Endothelial cell of umbilical vein (primary cell): ENCODE data around the gene LSM14A. TPM values are rescaled to one million over a fixed set of nuclear protein-coding genes. Genes with fewer than 3 reads are reported as not detected.

Experiments
- BruUV-seq: library from RNA; stranded (reverse); fragments of 400-500 nt; replicated peaks from 2 replicates; lab custom pipeline; 2021; lab: Mats Ljungman, UMichigan
- CTCF ChIA-PET: fragments of 300-600, 350-600 bp; sonication (Branson Sonifier 250); formaldehyde crosslinking; loops from one replicate; lab custom pipeline; 2021; ENCODE audit warnings: antibody characterized with exemption, inconsistent platforms; lab: Charles Lee
- POLR2A ChIA-PET: fragments of 300-600, 350-600 bp; sonication (Branson Sonifier 250); formaldehyde crosslinking; loops from one replicate; lab custom pipeline; 2021; ENCODE audit warnings: antibody characterized with exemption, inconsistent platforms; lab: Charles Lee
- DNase-seq: peaks from one replicate; pipeline ENCODE4 v3.0.0-alpha.2; 2011; ENCODE audit warnings: low read depth, low spot score
- FAIRE-seq: peaks from 2 replicates; lab custom pipeline; 2011; peaks lifted over from hg19 to GRCh38; lab: Jason Lieb, UNC
- H2AFZ ChIP-seq: 2 replicates; pipeline ENCODE4 v1.6.0; 2012; ENCODE audit warnings: low read depth, low read length, control low read depth, inconsistent platforms
- H3K27ac ChIP-seq: 2 replicates; pipeline ENCODE4 v1.5.1; 2011; ENCODE audit warnings: low read depth, mild to moderate bottlenecking, control low read depth, low read length, moderate library complexity; ENCODE audit not compliant: insufficient read depth
- H3K27me3 ChIP-seq, 2 experiments: 2 replicates each; pipeline versions ENCODE4 v1.6.0 to v1.6.1; 2011; ENCODE audit warnings: low read length in 2 of 2, mixed read lengths in 1 of 2; ENCODE audit not compliant: control insufficient read depth in 2 of 2, insufficient read depth in 2 of 2
- H3K36me3 ChIP-seq, 2 experiments: 2 replicates in 1 of 2; 3 replicates in 1 of 2; pipeline ENCODE4 v1.5.1; 2011; ENCODE audit warnings: low read length in 2 of 2, mild to moderate bottlenecking in 1 of 2, moderate library complexity in 1 of 2; ENCODE audit not compliant: control insufficient read depth in 2 of 2, insufficient read depth in 2 of 2; ENCODE audit errors: extremely low read depth in 1 of 2
- H3K4me1 ChIP-seq: 3 replicates; pipeline ENCODE4 v1.5.1; 2011; ENCODE audit warnings: mild to moderate bottlenecking, low read length; ENCODE audit not compliant: control insufficient read depth, insufficient read depth; ENCODE audit errors: extremely low read depth
- H3K4me2 ChIP-seq: 2 replicates; pipeline ENCODE4 v1.6.1; 2011; ENCODE audit warnings: low read length, control low read depth, mixed read lengths; ENCODE audit not compliant: insufficient read depth
- H3K4me3 ChIP-seq, 3 experiments: fragments of 200-600 bp in 1 of 3; sonication (generic), shearing (Covaris generic) in 1 of 3; replicated peaks in 1 of 3; 2 replicates each; pipeline ENCODE4 v1.5.1; 2011 to 2016; ENCODE audit warnings: control low read depth in 3 of 3, low read length in 3 of 3, mild to moderate bottlenecking in 2 of 3, inconsistent platforms in 1 of 3, low read depth in 1 of 3, moderate library complexity in 1 of 3; ENCODE audit not compliant: insufficient read depth in 1 of 3
- H3K79me2 ChIP-seq: 2 replicates; pipeline ENCODE4 v1.6.0; 2012; ENCODE audit warnings: low read length, inconsistent platforms; ENCODE audit not compliant: control insufficient read depth, insufficient read depth
- H3K9ac ChIP-seq: replicated peaks from 2 replicates; pipeline ENCODE3; 2011; ENCODE audit warnings: low read length, control low read depth; ENCODE audit not compliant: insufficient read depth; ENCODE audit errors: extremely low read depth
- H3K9me1 ChIP-seq: replicated peaks from 3 replicates; pipeline ENCODE4 v1.6.0; 2011; ENCODE audit warnings: mild to moderate bottlenecking, low read length; ENCODE audit not compliant: control insufficient read depth, insufficient read depth; ENCODE audit errors: extremely low read depth
- H3K9me3 ChIP-seq: replicated peaks from 2 replicates; pipeline ENCODE4 v1.5.1; 2012; ENCODE audit warnings: low read length, inconsistent platforms; ENCODE audit not compliant: control insufficient read depth, insufficient read depth
- H4K20me1 ChIP-seq: replicated peaks from 2 replicates; pipeline ENCODE3; 2011; ENCODE audit warnings: mild to moderate bottlenecking, low read length; ENCODE audit not compliant: control insufficient read depth, insufficient read depth; ENCODE audit errors: extremely low read depth
- JUN ChIP-seq: IDR thresholded peaks from 2 replicates; pipeline ENCODE4 v1.6.1; 2011; ENCODE audit warnings: borderline replicate concordance, low read depth; ENCODE audit not compliant: insufficient read length, insufficient read depth
- MYC ChIP-seq: IDR thresholded peaks from one replicate; pipeline ENCODE4 v1.6.1; 2011; ENCODE audit warnings: mild to moderate bottlenecking, low read depth, low read length
- POLR2A ChIP-seq: IDR thresholded peaks from 2 replicates; pipeline ENCODE4 v1.6.1; 2012; ENCODE audit warnings: low read depth, mild to moderate bottlenecking, control low read depth, low read length
- POLR2AphosphoS5 ChIP-seq: IDR thresholded peaks from 2 replicates; pipeline ENCODE4 v1.6.1; 2012; ENCODE audit warnings: low read depth, mild to moderate bottlenecking, control low read depth, low read length, moderate library complexity; ENCODE audit not compliant: insufficient read depth
- dilution Hi-C: fragments of 300-500 bp; cut with MboI; formaldehyde crosslinking; loops from one replicate; pipeline ENCODE4 v1.15.0; 2019; ENCODE audit warnings: low sequenced_read_pairs; ENCODE audit not compliant: extremely low pct_ligation_motif_present
- intact Hi-C: fragments of 100-400 bp; cut with micrococcal nuclease; formaldehyde crosslinking; loops from one replicate; pipeline ENCODE4 v1.10.0; 2022
- polyA plus RNA-seq, 4 experiments: library from polyadenylated mRNA; depleted of rRNA in 3 of 4; stranded (reverse) in 3 of 4; unstranded in 1 of 4; fragments of >200 nt; gene quantifications; 2 replicates each; pipeline versions ENCODE4 v1.2.1 to v1.2.3, GENCODE V29; 2011 to 2012; ENCODE audit warnings: missing spikeins in 1 of 4
- total RNA-seq: library from RNA; stranded (reverse); gene quantifications from 2 replicates; pipeline ENCODE4 v1.2.3, GENCODE V29; 2021
- TF ChIP-seq, protein P1 (sequence below): IDR thresholded peaks from 2 replicates; pipeline ENCODE4 v1.6.1; 2011; ENCODE audit not compliant: insufficient read depth, insufficient read length
- TF ChIP-seq, protein P2 (sequence below), 2 donors: IDR thresholded peaks; 1 replicate in 1 of 2; 2 replicates in 1 of 2; pipeline ENCODE4 v1.5.1; 2011; ENCODE audit warnings: low read length in 2 of 2, mild to moderate bottlenecking in 2 of 2, moderate library complexity in 2 of 2, control low read depth in 1 of 2, inconsistent platforms in 1 of 2, low read depth in 1 of 2; ENCODE audit not compliant: insufficient read depth in 1 of 2; ENCODE audit errors: extremely low read depth in 1 of 2

Gene LSM14A
- total and polyA plus RNA-seq, 2 donors (not counting 3 experiments of a cell fraction or from before 2014, with no cell fraction given): 96.7 to 122 TPM

DNA sequence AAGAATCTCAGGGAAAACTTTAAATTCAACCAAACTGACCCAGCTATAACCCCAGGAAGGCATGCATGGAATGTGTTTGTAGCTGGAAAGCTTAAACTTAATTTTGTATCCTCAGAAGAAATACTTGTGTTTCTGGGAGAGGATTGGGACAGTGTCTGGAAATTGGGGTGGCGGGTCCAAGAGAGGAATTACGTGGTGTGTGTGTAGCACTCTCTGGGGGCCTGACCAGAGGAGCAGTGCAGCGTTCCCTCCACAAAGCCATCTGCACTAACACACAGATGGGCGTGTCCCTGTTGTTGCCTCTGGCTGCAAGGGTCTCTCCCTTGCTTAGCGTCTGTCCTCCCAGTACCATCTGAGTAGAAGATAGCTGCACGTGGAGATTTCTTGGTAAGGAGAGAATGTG, 88.5 kb downstream of the LSM14A start:
- no peak overlapping the region for H3K4me2 ChIP-seq
- H4K20me1 ChIP-seq: no peaks in the 10 kb centered on the region
- peaks cover 42% of the 10 kb centered on the region for H3K79me2 ChIP-seq
- DNase-seq: peak; percentile 30
- H3K4me1 ChIP-seq: peaks cover 25% of the 10 kb centered on the region
- H3K27me3 ChIP-seq: no peaks in the 10 kb centered on the region
- TF ChIP-seq POLR2A (no peak), POLR2AphosphoS5 (no peak), JUN (no peak), MYC (no peak)
- TF ChIP-seq, protein P1, sequence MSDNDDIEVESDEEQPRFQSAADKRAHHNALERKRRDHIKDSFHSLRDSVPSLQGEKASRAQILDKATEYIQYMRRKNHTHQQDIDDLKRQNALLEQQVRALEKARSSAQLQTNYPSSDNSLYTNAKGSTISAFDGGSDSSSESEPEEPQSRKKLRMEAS: no peak
- TF ChIP-seq, protein P2, sequence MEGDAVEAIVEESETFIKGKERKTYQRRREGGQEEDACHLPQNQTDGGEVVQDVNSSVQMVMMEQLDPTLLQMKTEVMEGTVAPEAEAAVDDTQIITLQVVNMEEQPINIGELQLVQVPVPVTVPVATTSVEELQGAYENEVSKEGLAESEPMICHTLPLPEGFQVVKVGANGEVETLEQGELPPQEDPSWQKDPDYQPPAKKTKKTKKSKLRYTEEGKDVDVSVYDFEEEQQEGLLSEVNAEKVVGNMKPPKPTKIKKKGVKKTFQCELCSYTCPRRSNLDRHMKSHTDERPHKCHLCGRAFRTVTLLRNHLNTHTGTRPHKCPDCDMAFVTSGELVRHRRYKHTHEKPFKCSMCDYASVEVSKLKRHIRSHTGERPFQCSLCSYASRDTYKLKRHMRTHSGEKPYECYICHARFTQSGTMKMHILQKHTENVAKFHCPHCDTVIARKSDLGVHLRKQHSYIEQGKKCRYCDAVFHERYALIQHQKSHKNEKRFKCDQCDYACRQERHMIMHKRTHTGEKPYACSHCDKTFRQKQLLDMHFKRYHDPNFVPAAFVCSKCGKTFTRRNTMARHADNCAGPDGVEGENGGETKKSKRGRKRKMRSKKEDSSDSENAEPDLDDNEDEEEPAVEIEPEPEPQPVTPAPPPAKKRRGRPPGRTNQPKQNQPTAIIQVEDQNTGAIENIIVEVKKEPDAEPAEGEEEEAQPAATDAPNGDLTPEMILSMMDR (IDR thresholded peaks at IDR 0.05; ENCODE audit: extremely low read depth in 1 of 2, insufficient read depth in 1 of 2, low read depth in 1 of 2, low read length in 2 of 2): no peak
- peak; percentile 35 for FAIRE-seq
- H3K27ac ChIP-seq: no peak overlapping the region
- no peak overlapping the region for H2AFZ ChIP-seq
- BruUV-seq: no TSS peak
- H3K9me3 ChIP-seq: no peaks in the 10 kb centered on the region
- H3K9ac ChIP-seq: no peak overlapping the region
- intact Hi-C loops (no loop called here), dilution Hi-C loops (loop anchor here (10.0 kb wide), 1 partner anchor 64 kb away; no protein-coding TSS in a partner anchor)
- ChIA-PET POLR2A (interaction anchor here (1.0 kb wide), 1 partner anchor 10 kb away, joined by 3 read pairs; no protein-coding TSS in a partner anchor), CTCF (interaction anchor here (1.3 to 2.7 kb wide), 3 partner anchors 71 to 86 kb away, joined by 3 to 9 read pairs (median 8); no protein-coding TSS in a partner anchor)
- H3K4me3 ChIP-seq: no peak overlapping the region
- no peaks in the 10 kb centered on the region for H3K36me3 ChIP-seq
- no peaks in the 10 kb centered on the region for H3K9me1 ChIP-seq
